Astrocyte (in vitro differentiated cells and primary cell): ENCODE measurements around the gene ROBO3. TPM values are rescaled to one million over a fixed set of nuclear protein-coding genes. Genes with fewer than 3 reads are reported as not detected.

Experiments used
- DNase-seq: peaks from one replicate; pipeline ENCODE4 v3.0.0-alpha.2; 2010; ENCODE audit warnings: low read depth
- FAIRE-seq: peaks from 2 replicates; lab custom pipeline; 2011; peaks lifted over from hg19 to GRCh38; lab: Jason Lieb, UNC
- H2AFZ ChIP-seq: 2 replicates; pipeline ENCODE4 v1.6.0; 2012; ENCODE audit warnings: low read depth, low read length, inconsistent platforms
- H3K27ac ChIP-seq: 2 replicates; pipeline ENCODE4 v1.5.1; 2011; ENCODE audit warnings: low read depth, low read length, inconsistent platforms
- H3K27me3 ChIP-seq: 2 replicates; pipeline ENCODE4 v1.6.0; 2011; ENCODE audit warnings: low read length, inconsistent platforms; ENCODE audit not compliant: insufficient read depth
- H3K36me3 ChIP-seq: 2 replicates; pipeline ENCODE4 v1.5.1; 2011; ENCODE audit warnings: low read length, inconsistent platforms; ENCODE audit not compliant: insufficient read depth
- H3K4me1 ChIP-seq: 2 replicates; pipeline ENCODE4 v1.5.1; 2011; ENCODE audit warnings: low read length, inconsistent platforms; ENCODE audit not compliant: insufficient read depth
- H3K4me2 ChIP-seq: 2 replicates; pipeline ENCODE4 v1.6.0; 2012; ENCODE audit warnings: low read length, inconsistent platforms
- H3K4me3 ChIP-seq: 2 replicates; pipeline ENCODE4 v1.5.1; 2011; ENCODE audit warnings: low read depth, mild to moderate bottlenecking, low read length, inconsistent platforms; ENCODE audit not compliant: insufficient read depth
- H3K79me2 ChIP-seq: 2 replicates; pipeline ENCODE4 v1.6.0; 2012; ENCODE audit warnings: mild to moderate bottlenecking, low read length, inconsistent platforms; ENCODE audit not compliant: insufficient read depth
- H3K9ac ChIP-seq: 2 replicates; pipeline ENCODE4 v1.6.0; 2012; ENCODE audit warnings: mild to moderate bottlenecking, low read length, inconsistent platforms
- H3K9me3 ChIP-seq: 2 replicates; pipeline ENCODE4 v1.5.1; 2012; ENCODE audit warnings: low read depth, mild to moderate bottlenecking, low read length, inconsistent platforms; ENCODE audit not compliant: insufficient read depth
- H4K20me1 ChIP-seq: 2 replicates; pipeline ENCODE4 v1.6.0; 2012; ENCODE audit warnings: low read length, inconsistent platforms; ENCODE audit not compliant: insufficient read depth
- H3K27ac Mint-ChIP-seq: one replicate; pipeline ENCODE4 v1.8.0; 2021; ENCODE audit warnings: mild to moderate bottlenecking, mixed read lengths; ENCODE audit not compliant: unreplicated experiment
- H3K27me3 Mint-ChIP-seq: one replicate; pipeline ENCODE4 v1.8.0; 2021; ENCODE audit warnings: low read depth, mixed read lengths; ENCODE audit not compliant: unreplicated experiment
- H3K36me3 Mint-ChIP-seq: one replicate; pipeline ENCODE4 v1.8.0; 2021; ENCODE audit warnings: low read depth, mixed read lengths; ENCODE audit not compliant: unreplicated experiment
- H3K4me1 Mint-ChIP-seq: one replicate; pipeline ENCODE4 v1.8.0; 2021; ENCODE audit warnings: low read depth, mixed read lengths; ENCODE audit not compliant: unreplicated experiment
- H3K4me3 Mint-ChIP-seq: one replicate; pipeline ENCODE4 v1.8.0; 2021; ENCODE audit warnings: mild to moderate bottlenecking, moderate library complexity, mixed read lengths; ENCODE audit not compliant: unreplicated experiment
- H3K9me3 Mint-ChIP-seq: one replicate; pipeline ENCODE4 v1.8.0; 2021; ENCODE audit warnings: mild to moderate bottlenecking, mixed read lengths; ENCODE audit not compliant: unreplicated experiment
- CTCF ChIP-seq: IDR thresholded peaks from 2 replicates; pipeline ENCODE4 v1.5.1; 2011; ENCODE audit warnings: low read depth, mild to moderate bottlenecking, inconsistent platforms, low read length, moderate library complexity; ENCODE audit not compliant: insufficient read depth
- EZH2 ChIP-seq: IDR thresholded peaks from 2 replicates; pipeline ENCODE4 v1.6.1; 2012; ENCODE audit warnings: mild to moderate bottlenecking, low read length, inconsistent platforms; ENCODE audit not compliant: insufficient read depth
- total RNA-seq: library from RNA; stranded (reverse); gene quantifications from 2 replicates; pipeline ENCODE4 v1.2.1, GENCODE V29; 2021

The ROBO3 gene
- total RNA-seq, 1 donor from 2014 or later, result 12.9 TPM

- H3K9me3 ChIP-seq, result peaks cover 6% of the 10 kb centered on the region
- H3K27me3 Mint-ChIP-seq, result peaks cover 74% of the 10 kb centered on the region
- no peak overlapping the region for H3K9ac ChIP-seq
- H3K79me2 ChIP-seq, result no peaks in the 10 kb centered on the region
- no peak for TF ChIP-seq CTCF
- no peak for TF ChIP-seq EZH2
- no peak overlapping the region for H3K4me3 Mint-ChIP-seq
- no peak overlapping the region for H3K27ac ChIP-seq
- H3K4me1 Mint-ChIP-seq, result peaks cover 2% of the 10 kb centered on the region
- no peak for DNase-seq
- peaks cover 20% of the 10 kb centered on the region for H3K4me1 ChIP-seq
- no peak overlapping the region for H3K4me3 ChIP-seq
- no peak for FAIRE-seq
- H3K27ac Mint-ChIP-seq, result no peak overlapping the region
- no peak overlapping the region for H2AFZ ChIP-seq
- peaks cover 77% of the 10 kb centered on the region for H3K27me3 ChIP-seq
- no peaks in the 10 kb centered on the region for H3K36me3 ChIP-seq
- no peaks in the 10 kb centered on the region for H3K36me3 Mint-ChIP-seq
- no peak overlapping the region for H3K4me2 ChIP-seq
- H4K20me1 ChIP-seq, result no peaks in the 10 kb centered on the region
- peaks cover 3% of the 10 kb centered on the region for H3K9me3 Mint-ChIP-seq
These were observed 24.6 kb upstream of the ROBO3 start for GRCh38 chr11:124840666-124841065.

GRCh38 chr11:124841201-124841600 lies 24.0 kb upstream of the ROBO3 start:
- no peaks in the 10 kb centered on the region for H3K36me3 Mint-ChIP-seq
- H3K4me3 Mint-ChIP-seq, result no peak overlapping the region
- no peak overlapping the region for H3K27ac ChIP-seq
- H3K27ac Mint-ChIP-seq, result no peak overlapping the region
- no peak for FAIRE-seq
- H3K36me3 ChIP-seq, result no peaks in the 10 kb centered on the region
- H3K4me1 Mint-ChIP-seq, result peaks cover 2% of the 10 kb centered on the region
- peaks cover 79% of the 10 kb centered on the region for H3K27me3 Mint-ChIP-seq
- H3K9me3 ChIP-seq, result peaks cover 6% of the 10 kb centered on the region
- peaks cover 3% of the 10 kb centered on the region for H3K9me3 Mint-ChIP-seq
- peaks cover 18% of the 10 kb centered on the region for H3K4me1 ChIP-seq
- no peak overlapping the region for H3K9ac ChIP-seq
- no peaks in the 10 kb centered on the region for H4K20me1 ChIP-seq
- no peaks in the 10 kb centered on the region for H3K79me2 ChIP-seq
- H2AFZ ChIP-seq, result no peak overlapping the region
- H3K4me2 ChIP-seq, result no peak overlapping the region
- no peak for DNase-seq
- no peak overlapping the region for H3K4me3 ChIP-seq
- TF ChIP-seq EZH2 (no peak), CTCF (no peak)
- peaks cover 82% of the 10 kb centered on the region for H3K27me3 ChIP-seq

- H3K36me3 ChIP-seq, result no peaks in the 10 kb centered on the region
- Mint-ChIP-seq H3K9me3 (peaks cover 3% of the 10 kb centered on the region), H3K27me3 (peaks cover 86% of the 10 kb centered on the region), H3K36me3 (no peaks in the 10 kb centered on the region), H3K4me1 (peaks cover 2% of the 10 kb centered on the region), H3K27ac (no peak overlapping the region), H3K4me3 (no peak overlapping the region)
- H3K4me1 ChIP-seq, result peaks cover 16% of the 10 kb centered on the region
- DNase-seq (no peak), FAIRE-seq (no peak)
- H4K20me1 ChIP-seq, result no peaks in the 10 kb centered on the region
- H3K4me3 ChIP-seq, result no peak overlapping the region
- no peak overlapping the region for H2AFZ ChIP-seq
- peaks cover 6% of the 10 kb centered on the region for H3K9me3 ChIP-seq
- no peak for TF ChIP-seq CTCF
- TF ChIP-seq EZH2, result no peak
- H3K27me3 ChIP-seq, result peaks cover 88% of the 10 kb centered on the region
- H3K79me2 ChIP-seq, result no peaks in the 10 kb centered on the region
- no peak overlapping the region for H3K27ac ChIP-seq
- no peak overlapping the region for H3K9ac ChIP-seq
- no peak overlapping the region for H3K4me2 ChIP-seq
These were observed 23.4 kb upstream of the ROBO3 start for GRCh38 chr11:124841840-124842239.
